ENCODE results near the gene MGAT3. TPM values are rescaled to one million over a fixed set of nuclear protein-coding genes. Genes with fewer than 3 reads are reported as not detected.
A peak's percentile ranks its signal among the peaks of the same experiment; 100 is the strongest.

The MGAT3 gene
- total RNA-seq, 2 donors from 2014 or later = 8.9 to 19.1 TPM

DNA sequence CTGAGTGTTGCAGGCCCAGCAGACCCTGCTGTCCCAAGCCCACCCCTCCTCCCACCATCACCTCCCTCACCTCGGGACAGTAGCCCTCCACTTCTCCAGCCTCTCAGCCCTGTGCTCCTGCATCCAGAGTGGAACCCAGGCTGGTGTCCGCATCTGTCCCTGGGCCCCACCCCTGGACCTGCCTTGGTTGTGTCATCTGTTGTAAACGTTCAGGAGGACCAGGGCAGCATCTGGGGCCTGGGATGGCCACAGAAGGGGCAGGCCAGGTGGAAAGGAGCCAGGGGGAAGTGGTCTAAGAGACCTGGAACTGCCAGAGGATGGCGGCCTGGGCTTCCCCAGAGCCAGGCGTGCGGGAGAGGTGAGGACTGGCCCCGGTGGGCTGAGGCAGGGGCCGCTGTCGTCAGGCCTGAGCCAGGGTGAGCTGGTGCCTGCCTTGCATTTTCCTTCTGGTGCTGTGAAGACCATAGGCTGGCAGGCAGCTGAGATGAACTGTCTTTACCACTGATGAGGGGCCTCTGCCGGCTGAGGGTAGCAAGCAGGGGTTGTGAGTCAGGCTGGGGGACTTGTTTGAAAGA, 26.1 kb upstream of the MGAT3 start:
- Histone ChIP-seq H3K36me3 (no peaks in the 10 kb centered on the region), H3K9ac (ENCODE audit: low read depth in 2 of 2, low read length in 2 of 2) (no peak overlapping the region), H3K9me3 (no peaks in the 10 kb centered on the region), H3K4me3 (no peak overlapping the region), H3K27ac (peak overlapping the region; percentile 44), H3K27me3 (no peaks in the 10 kb centered on the region), H3K4me1 (no peaks in the 10 kb centered on the region)
- DNase-seq = no peak
- TF ChIP-seq, protein P1, sequence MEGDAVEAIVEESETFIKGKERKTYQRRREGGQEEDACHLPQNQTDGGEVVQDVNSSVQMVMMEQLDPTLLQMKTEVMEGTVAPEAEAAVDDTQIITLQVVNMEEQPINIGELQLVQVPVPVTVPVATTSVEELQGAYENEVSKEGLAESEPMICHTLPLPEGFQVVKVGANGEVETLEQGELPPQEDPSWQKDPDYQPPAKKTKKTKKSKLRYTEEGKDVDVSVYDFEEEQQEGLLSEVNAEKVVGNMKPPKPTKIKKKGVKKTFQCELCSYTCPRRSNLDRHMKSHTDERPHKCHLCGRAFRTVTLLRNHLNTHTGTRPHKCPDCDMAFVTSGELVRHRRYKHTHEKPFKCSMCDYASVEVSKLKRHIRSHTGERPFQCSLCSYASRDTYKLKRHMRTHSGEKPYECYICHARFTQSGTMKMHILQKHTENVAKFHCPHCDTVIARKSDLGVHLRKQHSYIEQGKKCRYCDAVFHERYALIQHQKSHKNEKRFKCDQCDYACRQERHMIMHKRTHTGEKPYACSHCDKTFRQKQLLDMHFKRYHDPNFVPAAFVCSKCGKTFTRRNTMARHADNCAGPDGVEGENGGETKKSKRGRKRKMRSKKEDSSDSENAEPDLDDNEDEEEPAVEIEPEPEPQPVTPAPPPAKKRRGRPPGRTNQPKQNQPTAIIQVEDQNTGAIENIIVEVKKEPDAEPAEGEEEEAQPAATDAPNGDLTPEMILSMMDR (IDR thresholded peaks at IDR 0.05) = no peak
- intact Hi-C loops (cut with DNase I) = no loop called here

DNA sequence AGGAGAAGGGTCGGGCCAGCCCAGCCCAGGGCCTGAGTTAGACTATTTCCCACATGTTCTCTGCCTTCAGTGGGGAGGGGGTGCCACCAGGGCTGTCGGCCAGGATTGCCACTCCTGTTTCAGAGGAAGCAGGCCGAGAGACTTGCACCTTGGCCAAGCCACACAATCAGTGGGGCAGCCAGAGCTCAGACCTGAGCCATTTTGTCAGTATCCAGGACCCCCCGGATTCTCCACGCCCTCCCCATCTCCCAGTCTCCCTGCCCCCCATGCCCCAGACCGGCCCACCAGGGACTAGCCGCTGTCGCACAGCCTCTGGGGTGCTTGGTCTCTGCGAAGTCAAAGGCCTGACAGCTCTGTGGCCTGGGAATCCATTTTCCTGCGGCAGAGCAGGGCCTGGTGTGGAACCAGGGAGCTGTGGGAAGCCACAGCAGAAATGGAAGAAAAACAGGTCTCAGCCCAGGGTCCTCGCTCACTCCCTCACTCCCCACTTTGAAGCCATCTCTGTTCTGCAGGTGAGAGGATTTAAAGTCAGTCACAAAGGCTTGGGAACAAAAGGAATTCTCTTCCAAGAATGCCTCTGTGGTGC, 25.5 kb upstream of the MGAT3 start:
- H3K27me3 ChIP-seq = no peaks in the 10 kb centered on the region
- peak overlapping the region in 1 of 2 donors; percentile 41 for H3K9ac ChIP-seq (ENCODE audit: low read depth in 2 of 2, low read length in 2 of 2)
- intact Hi-C loops (cut with DNase I) = no loop called here
- TF ChIP-seq, protein P1 (IDR thresholded peaks at IDR 0.05) = no peak
- H3K4me1 ChIP-seq = no peaks in the 10 kb centered on the region
- DNase-seq = no peak
- no peak overlapping the region for H3K4me3 ChIP-seq
- H3K9me3 ChIP-seq = no peaks in the 10 kb centered on the region
- peak overlapping the region; percentile 44 for H3K27ac ChIP-seq
- no peaks in the 10 kb centered on the region for H3K36me3 ChIP-seq

DNA sequence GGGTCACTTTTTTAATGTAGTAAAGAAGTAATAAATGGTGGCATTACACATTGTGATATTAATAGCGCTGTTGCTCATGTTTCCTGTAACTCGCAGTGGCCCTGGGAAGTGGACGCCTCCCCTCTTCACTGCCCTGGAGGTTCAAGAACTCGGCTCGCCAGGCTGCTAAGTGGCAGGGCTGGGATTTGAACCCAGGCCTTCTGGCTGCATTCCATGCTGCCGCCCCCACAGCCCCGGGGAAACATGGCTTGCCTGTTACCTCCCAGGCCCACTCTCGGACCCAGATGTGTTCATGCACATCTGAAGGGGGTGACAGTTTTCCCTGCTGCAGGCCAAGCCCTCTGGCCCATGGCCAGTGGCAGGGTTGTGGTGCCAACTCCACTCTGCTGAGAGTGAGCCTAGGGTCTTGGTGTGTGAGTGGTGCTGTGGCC, 25.0 kb upstream of the MGAT3 start:
- H3K9me3 ChIP-seq = no peaks in the 10 kb centered on the region
- H3K27me3 ChIP-seq = no peaks in the 10 kb centered on the region
- H3K9ac ChIP-seq (ENCODE audit: low read depth in 2 of 2, low read length in 2 of 2) = peak overlapping the region in 1 of 2 donors; percentile 41
- peak overlapping the region; percentile 44 for H3K27ac ChIP-seq
- no peak overlapping the region for H3K4me3 ChIP-seq
- no peak for DNase-seq
- intact Hi-C loops (cut with DNase I) = no loop called here
- no peaks in the 10 kb centered on the region for H3K4me1 ChIP-seq
- H3K36me3 ChIP-seq = no peaks in the 10 kb centered on the region
- TF ChIP-seq, protein P1 (IDR thresholded peaks at IDR 0.05) = no peak

GRCh38 chr22:39432361-39432811, 24.4 kb upstream of the MGAT3 start:
- no peaks in the 10 kb centered on the region for H3K27me3 ChIP-seq
- intact Hi-C loops (cut with DNase I) = no loop called here
- no peak overlapping the region for H3K4me3 ChIP-seq
- TF ChIP-seq, protein P1 (IDR thresholded peaks at IDR 0.05) = no peak
- H3K9ac ChIP-seq (ENCODE audit: low read depth in 2 of 2, low read length in 2 of 2) = no peak overlapping the region
- DNase-seq = no peak
- peak overlapping the region; percentile 44 for H3K27ac ChIP-seq
- H3K36me3 ChIP-seq = no peaks in the 10 kb centered on the region
- no peaks in the 10 kb centered on the region for H3K9me3 ChIP-seq
- H3K4me1 ChIP-seq = no peaks in the 10 kb centered on the region

DNA sequence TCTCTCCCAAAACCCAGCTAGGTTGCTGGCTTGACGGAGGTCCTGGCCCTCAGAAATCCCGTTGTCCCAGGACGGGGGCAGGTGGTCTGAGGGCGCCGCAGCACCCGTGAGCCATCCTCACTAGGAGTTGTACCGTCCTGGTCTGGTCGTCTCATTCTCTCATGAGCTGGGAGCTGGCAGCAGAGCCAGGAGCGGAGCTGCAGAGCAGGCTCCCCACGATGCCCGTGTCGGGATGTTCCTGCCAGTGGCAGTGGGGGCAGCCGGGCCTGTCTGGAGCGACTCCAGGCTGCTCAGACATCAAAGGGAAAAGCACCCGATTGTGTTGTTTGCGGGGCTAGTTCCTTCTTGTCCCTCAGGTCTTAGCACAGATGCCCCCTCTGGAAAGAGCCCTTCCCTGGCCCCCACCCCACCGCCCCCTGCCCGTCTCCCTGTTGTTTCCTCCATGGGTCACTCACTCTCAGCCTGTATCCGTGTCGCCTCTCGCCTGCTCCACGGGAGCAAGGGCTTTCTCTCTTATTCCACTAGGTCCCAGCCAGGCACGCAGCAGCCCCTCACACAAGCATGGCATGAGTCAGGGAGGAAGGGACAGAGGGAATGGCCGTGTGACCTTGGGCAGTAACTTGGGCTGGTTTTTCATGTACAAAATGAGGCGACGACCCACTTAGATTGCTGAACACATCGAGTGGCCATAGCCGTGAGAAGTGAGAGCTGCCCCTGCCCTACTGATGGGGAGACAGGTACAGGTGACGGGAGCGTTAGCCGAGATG, 23.2 kb upstream of the MGAT3 start:
- intact Hi-C loops (cut with DNase I) = no loop called here
- Histone ChIP-seq H3K9me3 (no peaks in the 10 kb centered on the region), H3K27me3 (no peaks in the 10 kb centered on the region), H3K36me3 (no peaks in the 10 kb centered on the region), H3K27ac (no peak overlapping the region), H3K9ac (ENCODE audit: low read depth in 2 of 2, low read length in 2 of 2) (no peak overlapping the region), H3K4me1 (no peaks in the 10 kb centered on the region), H3K4me3 (no peak overlapping the region)
- DNase-seq = no peak
- TF ChIP-seq, protein P1 (IDR thresholded peaks at IDR 0.05) = no peak

Data from colonic mucosa (tissue), 4 donors.